SKM-1 (cell line): Measurements from ENCODE around the gene TRIM68.

Experiments
- DNase-seq: peaks from one replicate; lab custom pipeline; 2025; ENCODE audit not compliant: unreplicated experiment; lab: John Stamatoyannopoulos, UW

Gene TRIM68, protein sequence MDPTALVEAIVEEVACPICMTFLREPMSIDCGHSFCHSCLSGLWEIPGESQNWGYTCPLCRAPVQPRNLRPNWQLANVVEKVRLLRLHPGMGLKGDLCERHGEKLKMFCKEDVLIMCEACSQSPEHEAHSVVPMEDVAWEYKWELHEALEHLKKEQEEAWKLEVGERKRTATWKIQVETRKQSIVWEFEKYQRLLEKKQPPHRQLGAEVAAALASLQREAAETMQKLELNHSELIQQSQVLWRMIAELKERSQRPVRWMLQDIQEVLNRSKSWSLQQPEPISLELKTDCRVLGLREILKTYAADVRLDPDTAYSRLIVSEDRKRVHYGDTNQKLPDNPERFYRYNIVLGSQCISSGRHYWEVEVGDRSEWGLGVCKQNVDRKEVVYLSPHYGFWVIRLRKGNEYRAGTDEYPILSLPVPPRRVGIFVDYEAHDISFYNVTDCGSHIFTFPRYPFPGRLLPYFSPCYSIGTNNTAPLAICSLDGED

DNA sequence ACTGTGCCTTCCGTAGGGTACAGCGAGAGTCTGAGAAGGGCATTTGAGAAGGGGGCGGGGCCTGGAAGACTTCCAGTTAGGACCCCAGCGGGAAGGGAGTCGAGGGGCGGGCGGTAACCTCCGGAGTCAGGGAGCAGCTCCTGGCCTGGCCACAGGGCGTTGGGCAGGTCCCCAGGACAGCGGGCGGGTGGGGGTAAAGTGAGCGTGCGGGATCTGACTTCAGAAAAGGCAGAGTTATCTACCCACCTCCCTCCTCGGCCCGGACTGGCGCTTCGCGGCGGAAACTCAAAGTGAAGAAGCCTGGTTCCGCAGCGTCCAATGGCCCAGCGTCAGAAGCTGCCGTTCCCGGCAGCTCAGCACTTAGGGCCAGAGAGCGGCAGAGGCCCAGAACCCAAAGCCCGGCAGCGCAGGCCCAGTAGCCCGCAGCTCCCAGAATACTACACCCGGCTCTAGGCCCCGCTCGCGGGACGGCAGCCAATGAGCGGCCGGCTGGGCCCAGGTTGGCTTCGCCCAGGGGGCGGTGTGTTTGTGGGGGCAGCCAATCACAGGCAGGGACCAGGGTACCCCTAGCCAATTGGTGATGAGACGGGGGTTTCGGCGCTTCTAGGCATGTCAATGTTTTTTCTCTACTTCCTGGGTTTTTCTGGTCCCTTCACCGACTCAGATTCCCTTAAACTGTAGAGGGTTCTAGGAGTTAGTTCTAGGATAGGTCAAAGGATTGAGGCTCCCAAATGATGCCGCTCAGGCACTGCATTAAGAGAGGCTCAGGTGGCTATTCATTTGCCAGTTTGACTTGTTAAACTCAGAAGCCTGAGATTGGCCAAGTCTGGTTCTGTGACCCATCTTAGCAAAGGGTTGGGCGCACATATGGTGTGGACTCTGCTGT lies at the start of gene TRIM68:
Gene TRIM68 (minus strand): TSS at position 451 of the 886 bp plus-strand sequence. CDS start 2,727 bp downstream, outside the sequence.
- DNase-seq, result peak; percentile 79

DNA sequence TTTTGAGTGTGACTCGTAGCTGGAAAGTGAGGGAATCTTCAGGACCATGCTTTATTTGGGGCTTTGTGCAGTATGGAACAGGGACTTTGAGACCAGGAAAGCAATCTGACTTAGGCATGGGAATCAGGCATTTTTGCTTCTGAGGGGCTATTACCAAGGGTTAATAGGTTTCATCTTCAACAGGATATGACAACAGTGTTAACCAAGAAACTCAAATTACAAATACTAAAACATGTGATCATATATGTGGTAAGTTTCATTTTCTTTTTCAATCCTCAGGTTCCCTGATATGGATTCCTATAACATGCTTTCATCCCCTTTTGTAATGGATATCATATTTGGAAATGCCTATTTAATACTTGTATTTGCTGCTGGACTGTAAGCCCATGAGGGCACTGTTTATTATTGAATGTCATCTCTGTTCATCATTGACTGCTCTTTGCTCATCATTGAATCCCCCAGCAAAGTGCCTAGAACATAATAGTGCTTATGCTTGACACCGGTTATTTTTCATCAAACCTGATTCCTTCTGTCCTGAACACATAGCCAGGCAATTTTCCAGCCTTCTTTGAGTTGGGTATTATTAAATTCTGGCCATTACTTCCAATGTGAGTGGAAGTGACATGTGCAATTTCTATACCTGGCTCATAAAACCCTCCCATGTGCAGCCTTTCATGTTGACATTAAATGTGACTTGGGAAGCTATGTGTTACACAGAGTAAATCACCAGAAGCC lies 46.8 kb upstream of the TRIM68 start:
- no peak for DNase-seq

DNA sequence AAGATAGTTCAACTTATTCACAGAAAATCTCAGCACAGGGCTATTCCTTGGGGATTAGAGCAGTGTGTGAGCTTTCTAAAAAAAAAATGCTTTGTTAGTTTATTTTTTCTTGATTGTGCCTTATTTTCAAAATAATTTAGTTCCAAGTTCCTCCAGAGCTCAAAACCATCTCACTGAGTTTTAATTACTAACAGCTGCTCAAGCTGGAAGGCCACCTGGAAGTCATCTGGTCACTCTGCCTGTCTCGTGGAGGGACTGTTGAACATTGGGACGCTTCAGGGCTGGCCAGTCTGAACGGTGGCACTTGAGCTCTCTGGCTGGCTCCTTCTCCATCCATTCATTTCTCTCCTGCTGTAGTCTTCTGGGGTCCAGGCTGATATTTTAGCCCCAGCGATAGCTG lies 39.7 kb upstream of the TRIM68 start:
- no peak for DNase-seq

DNA sequence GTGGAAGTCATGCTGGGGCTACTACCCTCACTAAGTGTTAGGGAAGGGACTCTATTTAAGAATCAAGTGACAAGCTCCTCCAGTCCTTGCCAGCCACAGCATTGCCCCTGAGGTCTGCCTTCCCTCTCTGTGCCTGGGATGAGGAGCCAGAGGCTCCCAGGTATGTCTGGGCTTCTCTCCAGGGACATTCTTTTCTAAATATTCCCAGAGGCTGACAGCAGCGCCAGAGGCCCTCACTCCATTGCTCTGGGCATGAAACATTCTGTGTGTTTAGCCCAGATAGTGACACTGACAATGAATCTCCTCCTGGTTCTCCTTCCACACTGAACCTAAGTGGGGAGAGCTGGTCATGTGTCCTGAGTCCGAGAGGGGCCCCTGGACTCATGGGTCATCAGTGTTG lies 37.9 kb upstream of the TRIM68 start:
- no peak for DNase-seq

DNA sequence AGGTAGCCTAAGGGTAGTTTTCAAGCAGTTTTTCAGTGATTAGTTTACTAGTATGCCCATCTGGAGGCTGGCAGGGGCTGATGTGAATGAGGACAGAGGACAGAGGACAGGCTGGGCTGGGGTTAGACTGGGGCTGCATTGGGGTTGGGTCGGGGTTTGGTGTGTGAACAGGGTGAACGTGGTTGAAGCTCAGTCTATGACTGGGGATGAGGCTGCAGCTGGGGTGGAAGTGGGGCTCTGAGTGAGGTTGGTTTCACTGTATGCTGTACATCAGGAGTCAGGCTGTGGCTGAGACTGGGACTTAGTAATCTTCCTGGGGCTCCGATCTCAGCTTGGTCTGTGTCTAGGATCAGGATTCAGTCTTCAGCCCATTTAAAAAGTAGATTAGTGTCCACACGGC lies 36.2 kb upstream of the TRIM68 start:
- DNase-seq, result no peak

DNA sequence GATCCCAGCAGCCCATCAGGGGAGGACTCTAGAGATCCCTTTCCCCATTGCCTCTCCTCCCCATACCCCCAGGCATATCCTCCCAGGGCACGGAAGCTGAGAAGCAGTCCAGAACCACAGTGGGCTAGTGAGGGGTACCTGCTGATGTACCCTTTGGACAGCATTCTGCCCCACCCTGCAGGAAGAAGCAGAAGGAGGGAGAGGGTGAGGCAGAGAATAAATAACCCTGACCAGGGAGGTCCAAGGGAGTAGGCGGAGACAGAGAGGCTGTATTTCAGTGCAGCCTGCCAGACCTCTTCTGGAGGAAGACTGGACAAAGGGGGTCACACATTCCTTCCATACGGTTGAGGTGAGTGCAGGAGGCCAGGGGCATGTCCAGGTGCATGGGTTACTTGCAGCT lies 35.7 kb upstream of the TRIM68 start, which contains the start of gene OR51E1:
Gene OR51E1 (plus strand): TSS at position 301 of the 400 bp plus-strand sequence. CDS start 8,545 bp downstream, outside the sequence.
- DNase-seq, result no peak

DNA sequence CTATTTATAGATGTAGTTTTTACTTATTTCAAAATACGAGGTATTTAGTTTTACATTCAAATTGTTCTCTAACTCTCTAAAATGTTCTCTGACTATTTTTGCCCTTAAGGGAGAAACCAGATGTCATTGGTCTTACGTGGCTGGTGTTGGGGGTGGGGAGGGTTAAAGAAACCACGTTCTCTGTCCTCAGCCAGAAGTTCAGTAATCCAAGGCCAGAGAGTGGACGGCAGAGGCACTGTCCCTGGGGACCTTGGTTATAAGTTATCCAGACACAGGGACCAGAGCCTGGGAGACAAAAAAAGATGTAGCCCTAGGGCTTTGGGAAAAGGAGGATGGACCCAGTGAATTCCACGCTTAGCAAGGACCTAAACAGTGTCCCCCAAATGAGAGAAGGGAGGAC lies 35.0 kb upstream of the TRIM68 start:
- no peak for DNase-seq

DNA sequence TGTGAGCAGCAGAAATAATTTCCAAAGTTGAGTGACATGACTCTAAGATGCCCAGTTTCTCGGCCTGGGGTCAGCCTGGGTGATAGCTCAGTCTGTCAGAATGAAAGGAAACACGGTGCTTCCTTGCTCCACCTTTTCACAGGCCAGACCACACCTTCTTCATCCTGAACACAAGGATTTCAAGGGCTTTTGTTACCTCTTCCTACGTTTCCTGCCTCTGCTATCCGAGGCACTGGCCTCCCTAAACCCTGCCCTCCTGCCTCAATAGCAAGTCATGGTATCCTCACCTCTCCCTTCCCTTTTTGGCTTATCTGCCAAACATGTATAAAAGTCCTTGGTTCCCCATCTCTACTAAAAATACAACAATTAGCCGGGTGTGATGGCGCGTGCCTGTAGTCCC lies 34.0 kb upstream of the TRIM68 start:
- DNase-seq, result no peak

DNA sequence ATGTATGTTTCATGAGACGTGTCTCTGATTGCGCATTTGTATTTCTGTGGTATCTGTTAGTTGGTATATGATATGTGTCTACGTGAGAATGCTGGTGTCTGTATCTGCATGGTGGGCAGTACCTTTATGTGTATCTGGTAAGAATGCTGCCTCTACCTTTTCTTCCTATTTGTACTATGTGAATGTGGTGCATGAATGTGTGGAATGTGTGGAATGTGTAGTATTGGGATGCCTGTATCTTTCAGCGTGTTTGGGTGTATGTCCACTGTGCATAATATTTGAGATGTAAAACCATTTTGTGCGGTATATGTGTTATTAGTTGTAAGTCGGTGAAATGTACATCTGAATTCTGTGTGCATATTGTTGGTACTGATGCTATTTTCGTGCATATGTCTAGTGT lies 33.5 kb upstream of the TRIM68 start:
- DNase-seq, result no peak

DNA sequence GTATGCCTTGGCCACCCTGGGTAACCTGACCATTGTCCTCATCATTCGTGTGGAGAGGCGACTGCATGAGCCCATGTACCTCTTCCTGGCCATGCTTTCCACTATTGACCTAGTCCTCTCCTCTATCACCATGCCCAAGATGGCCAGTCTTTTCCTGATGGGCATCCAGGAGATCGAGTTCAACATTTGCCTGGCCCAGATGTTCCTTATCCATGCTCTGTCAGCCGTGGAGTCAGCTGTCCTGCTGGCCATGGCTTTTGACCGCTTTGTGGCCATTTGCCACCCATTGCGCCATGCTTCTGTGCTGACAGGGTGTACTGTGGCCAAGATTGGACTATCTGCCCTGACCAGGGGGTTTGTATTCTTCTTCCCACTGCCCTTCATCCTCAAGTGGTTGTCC lies 31.9 kb upstream of the TRIM68 start:
- DNase-seq, result no peak

DNA sequence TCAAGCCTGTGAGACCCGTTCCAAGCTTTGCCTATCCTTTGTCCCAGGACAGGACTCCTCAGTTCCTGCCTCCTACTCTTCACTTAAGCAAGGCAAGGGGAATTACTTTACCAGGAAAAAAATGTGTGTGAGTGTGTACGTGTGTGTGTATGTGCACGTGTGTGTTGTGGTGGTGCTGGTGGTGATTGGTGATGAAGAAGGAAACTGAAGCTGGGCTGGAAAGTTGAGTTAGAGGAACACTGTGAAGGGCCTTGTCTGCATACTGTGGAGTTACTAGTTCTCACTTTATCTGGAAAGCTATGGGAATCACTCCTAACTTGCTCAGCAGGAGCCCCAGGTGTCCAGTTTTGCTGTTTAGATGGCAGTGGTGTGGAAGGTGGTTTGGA lies 29.6 kb upstream of the TRIM68 start:
- DNase-seq, result no peak

DNA sequence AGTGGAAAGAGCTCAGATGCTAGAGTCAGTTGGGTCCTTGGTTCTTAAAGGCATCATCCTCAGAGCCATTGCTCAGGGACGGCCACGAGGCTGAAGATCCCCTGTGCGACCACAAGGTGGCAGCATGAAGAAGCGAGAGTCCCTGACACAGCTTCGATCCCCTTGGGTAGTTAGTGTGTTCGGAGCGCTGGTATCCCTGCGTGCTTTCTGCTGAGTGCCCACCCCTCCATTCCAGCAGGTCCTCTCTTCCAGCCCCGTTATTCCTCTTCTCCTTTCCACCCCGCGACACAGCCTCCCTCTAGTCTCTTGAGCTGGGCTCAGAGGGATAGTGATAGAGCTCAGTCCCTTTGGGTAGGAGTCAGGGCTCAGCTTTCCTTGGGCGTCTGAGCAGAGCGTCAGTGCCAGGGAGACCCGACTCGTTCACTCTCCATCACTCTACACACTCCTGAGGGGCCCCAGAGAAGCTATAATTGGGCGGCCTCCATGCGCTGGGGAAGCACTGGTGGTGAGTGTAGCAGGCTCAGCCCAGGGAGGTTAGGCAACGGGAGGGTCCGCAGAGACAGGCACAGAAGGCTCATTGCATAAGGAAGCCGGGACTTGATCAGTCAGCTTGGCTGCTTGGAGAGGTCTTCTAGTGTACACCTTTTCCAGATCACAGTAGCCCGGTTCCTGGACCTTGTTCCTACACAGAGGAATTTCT lies 29.1 kb upstream of the TRIM68 start, which contains the start of gene OR51D1:
Gene OR51D1 (plus strand): TSS at position 516 of the 700 bp plus-strand sequence. CDS start 2,314 bp downstream, outside the sequence.
- DNase-seq, result peak; percentile 42

DNA sequence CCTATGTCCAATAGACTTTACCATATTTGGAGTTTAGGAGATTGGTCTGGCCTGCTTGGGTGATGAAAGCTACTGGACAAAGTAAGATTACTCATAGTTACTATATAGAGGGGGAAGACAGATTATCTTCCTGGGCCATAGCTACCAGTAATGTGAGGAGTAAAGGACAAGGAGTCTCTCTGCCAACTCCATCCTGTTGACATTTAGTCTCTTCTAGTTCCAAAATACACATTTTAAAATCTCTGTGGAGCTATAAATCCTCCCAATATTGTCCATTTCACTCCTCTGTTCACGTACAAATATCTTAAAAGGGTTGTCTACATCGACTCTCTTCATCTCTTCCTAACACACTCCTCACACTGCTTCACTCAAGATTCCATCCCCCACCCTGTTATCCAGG lies 28.1 kb upstream of the TRIM68 start:
- no peak for DNase-seq

DNA sequence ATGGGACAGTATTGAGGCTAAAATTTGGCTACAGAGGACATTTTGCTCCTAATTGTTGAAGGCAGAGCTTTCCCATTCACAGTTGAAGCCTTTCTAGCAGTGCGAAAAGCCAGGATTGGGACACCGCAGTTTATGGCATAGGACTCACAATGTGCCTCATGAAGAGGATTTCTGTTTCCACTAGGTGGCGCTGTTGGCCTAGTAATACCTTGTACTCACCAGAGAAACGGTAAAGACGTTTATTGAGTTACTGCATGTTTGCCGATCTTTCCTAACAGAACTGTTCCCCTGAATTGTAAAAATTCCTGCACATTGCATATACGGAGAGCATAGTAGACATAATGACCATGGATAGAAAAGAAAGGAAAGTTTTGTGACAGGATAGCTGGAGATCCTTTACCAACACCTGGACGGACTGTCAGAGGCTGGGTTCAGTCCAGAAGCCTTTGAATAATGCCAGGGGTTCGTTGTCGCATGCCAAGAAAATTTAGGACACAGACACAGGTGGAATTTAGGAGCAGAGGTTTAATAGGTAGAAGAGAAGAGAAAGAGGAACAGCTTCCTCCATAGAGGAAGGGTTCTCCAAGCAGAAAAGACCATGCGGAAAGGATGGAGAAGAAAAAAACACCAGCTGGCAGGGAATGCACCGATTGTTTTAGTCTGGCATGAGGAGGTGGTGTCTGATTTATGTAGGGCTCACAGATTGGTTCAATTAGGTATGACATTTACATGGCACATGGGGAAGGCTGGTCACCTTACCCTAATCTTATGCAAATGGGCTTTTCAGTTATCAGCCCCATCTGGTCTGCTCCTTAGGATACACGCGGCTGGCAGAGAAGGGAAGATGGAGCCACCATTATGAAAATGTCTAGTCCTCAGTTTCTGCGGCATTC lies 18.4 kb upstream of the TRIM68 start:
- DNase-seq, result peak; percentile 52

DNA sequence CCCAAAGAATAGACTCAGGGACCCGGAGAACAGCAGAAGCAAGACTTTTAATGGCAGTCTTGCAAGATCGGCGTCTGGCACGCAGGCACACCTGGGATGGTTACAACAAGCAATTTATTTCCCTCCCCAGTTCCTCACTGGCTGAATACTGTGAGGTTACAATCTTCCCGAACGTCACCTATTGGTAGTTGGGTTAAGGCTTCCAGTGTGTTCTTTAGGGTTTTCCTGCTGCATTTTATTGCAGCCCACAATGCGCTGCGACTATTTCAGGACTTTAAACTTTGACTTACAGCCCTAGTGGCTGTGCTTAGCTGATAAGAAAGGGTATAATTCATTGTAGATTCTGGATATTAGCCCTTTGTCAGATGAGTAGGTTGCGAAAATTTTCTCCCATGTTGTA lies 11.5 kb upstream of the TRIM68 start:
- DNase-seq, result no peak

DNA sequence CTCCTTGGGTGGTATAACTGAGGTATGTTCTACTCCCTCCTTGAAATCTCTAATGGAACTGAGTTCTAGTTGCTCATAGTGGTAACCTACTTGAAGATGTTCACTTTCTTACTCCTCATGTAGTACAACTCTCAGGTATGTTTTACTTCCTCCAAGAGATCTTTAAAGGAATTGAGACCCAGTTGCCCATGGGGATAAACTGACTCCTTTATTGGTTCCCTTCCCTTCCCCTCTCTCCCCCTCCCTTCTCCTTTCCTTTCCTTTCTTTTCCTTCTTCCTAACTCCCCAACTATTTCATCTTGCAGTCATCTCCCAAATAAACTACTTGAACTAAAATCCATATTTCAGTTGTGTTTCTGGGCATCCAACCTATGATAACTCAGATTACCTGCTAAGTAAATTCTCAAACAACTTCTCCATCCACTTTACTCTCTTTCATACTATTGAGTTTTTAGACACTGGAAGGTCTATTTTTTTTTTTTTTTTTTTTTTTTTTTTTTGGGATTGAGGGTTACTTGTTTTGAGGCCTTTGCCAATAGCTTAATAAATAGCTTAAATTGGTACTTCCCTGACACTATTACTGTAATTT lies 7.9 kb upstream of the TRIM68 start:
- DNase-seq, result no peak

DNA sequence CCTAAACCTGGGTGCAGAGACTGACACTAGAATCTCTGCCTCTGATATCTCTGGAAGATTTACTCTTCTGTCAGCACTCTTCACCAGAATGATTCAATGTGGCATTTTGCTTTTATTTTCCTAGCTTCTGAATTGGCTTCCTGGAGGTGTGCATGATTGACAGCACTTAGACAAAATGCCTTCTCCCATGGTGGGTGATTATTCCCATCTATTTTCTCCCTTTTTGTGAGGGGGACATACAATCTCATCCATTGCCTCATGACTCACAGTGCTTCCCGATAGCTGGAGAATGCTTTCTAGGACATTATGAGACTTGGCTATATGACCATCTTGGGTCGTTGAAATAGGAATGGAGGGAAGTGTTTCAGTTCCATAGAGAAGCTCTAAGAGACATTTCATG lies 4.0 kb upstream of the TRIM68 start:
- DNase-seq, result no peak

DNA sequence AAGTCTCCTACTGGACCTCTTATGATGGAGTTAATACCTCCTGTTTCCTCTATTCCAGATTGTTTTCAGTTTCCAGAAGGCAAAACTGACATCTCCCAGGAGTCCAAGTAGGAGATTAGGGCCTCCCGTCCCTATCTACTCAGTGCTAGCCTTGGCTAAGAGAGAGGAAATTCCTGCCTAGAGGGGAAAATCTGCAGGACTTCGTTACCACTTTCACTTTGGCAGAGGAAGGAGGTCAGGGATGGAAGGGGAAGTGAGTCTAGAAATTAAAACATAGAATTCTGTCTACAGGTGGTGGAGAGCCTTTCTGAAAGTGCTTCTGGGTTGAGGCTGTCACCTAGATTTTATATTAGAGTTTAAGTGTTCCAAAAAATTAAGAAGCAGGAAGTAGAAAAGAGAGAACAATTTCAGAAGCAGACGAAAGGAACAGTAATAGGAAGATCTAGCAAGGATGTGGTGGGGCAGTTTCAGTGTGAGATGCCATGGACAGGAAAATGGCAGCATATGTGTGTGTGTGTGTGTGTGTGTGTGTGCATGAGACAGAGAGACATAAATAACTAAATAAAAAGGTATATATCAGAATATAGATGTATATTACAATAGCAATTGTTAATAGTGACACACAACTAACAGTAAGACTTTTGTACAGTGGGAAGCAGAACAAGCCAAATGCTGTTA lies 2.4 kb upstream of the TRIM68 start:
- no peak for DNase-seq
